Small intestine (tissue), 7 donors: ENCODE measurements around the gene MORC3. TPM values are rescaled to one million over a fixed set of nuclear protein-coding genes. Genes with fewer than 3 reads are reported as not detected.
"Not testable (repeated sequence)": the region's sequence is repeated elsewhere in the genome, so short reads cannot be mapped to it uniquely, and the experiment has no call there.

Experiments
- DNase-seq, 2 donors: peaks; one replicate each; pipeline versions ENCODE4 v3.0.0 to v3.0.0-alpha.2; 2013
- FAIRE-seq: peaks from 2 replicates; lab custom pipeline; 2012; peaks lifted over from hg19 to GRCh38; lab: Jason Lieb, UNC
- H3K27ac ChIP-seq, 3 donors: one replicate each; pipeline ENCODE4 v1.5.1; 2013; ENCODE audit warnings: low read length in 2 of 3, mild to moderate bottlenecking in 2 of 3, control low read depth in 1 of 3, inconsistent platforms in 1 of 3, low read depth in 1 of 3, moderate library complexity in 1 of 3
- H3K27me3 ChIP-seq, 3 donors: one replicate each; pipeline ENCODE4 v1.6.1; 2013; ENCODE audit warnings: low read length in 3 of 3, inconsistent platforms in 1 of 3; ENCODE audit not compliant: control insufficient read depth in 3 of 3, insufficient read depth in 3 of 3
- H3K36me3 ChIP-seq, 3 donors: one replicate each; pipeline ENCODE4 v1.6.1; 2013; ENCODE audit warnings: low read length in 3 of 3, inconsistent platforms in 1 of 3, low read depth in 1 of 3, mild to moderate bottlenecking in 1 of 3, moderate library complexity in 1 of 3; ENCODE audit not compliant: control insufficient read depth in 3 of 3, insufficient read depth in 2 of 3
- H3K4me1 ChIP-seq, 3 donors: one replicate each; pipeline ENCODE4 v1.6.1; 2013; ENCODE audit warnings: low read length in 2 of 3, inconsistent platforms in 1 of 3, low read depth in 1 of 3, mild to moderate bottlenecking in 1 of 3, moderate library complexity in 1 of 3; ENCODE audit not compliant: control insufficient read depth in 3 of 3, insufficient read depth in 2 of 3
- H3K4me3 ChIP-seq, 3 donors: one replicate each; pipeline ENCODE4 v1.5.1; 2013; ENCODE audit warnings: low read length in 3 of 3, control low read depth in 1 of 3, inconsistent platforms in 1 of 3, low read depth in 1 of 3, mild to moderate bottlenecking in 1 of 3, moderate library complexity in 1 of 3
- H3K9me3 ChIP-seq, 2 donors: one replicate each; pipeline ENCODE4 v1.6.1; 2013; ENCODE audit warnings: low read depth in 1 of 2, low read length in 1 of 2; ENCODE audit not compliant: control insufficient read depth in 2 of 2, insufficient read depth in 1 of 2
- WGBS, 3 donors: extraction: QIAGEN DNeasy Blood & Tissue Kit; methylation state at CpG; one replicate each; pipeline ENCODE4 v1.1.7; 2013; 5-methylcytosine and 5-hydroxymethylcytosine counted together
- polyA plus RNA-seq, 4 donors: library from polyadenylated mRNA; stranded (reverse) in 3 of 4; unstranded in 1 of 4; fragments of 200-250 nt in 3 of 4; fragments of 120-200 nt in 1 of 4; gene quantifications; one replicate each; pipeline versions ENCODE4 v1.2.1 to v1.2.3, GENCODE V29; 2013
- donor health status: healthy with polysubstance abuse.
- donor health status: control.
- donor health status: control.
- donor health status: Bipolar disorder and iron deficiency.
- donor health status: healthy.

MORC3 gene
- polyA plus RNA-seq, 4 donors: 8.6 to 27.5 (median 10.4) TPM

- Histone ChIP-seq H3K4me1 (no peaks in the 10 kb centered on the region), H3K36me3 (peaks cover 0 to 4% (median 0%) of the 10 kb centered on the region in 3 donors), H3K4me3 (peak overlapping the region in 1 of 3 donors; percentile 54), H3K9me3 (no peaks in the 10 kb centered on the region), H3K27ac (no peak overlapping the region), H3K27me3 (no peaks in the 10 kb centered on the region)
- no peak for FAIRE-seq
- 34 to 38% (median 35%) methylated on average over 8 of the region's 8 CpGs for WGBS, 3 donors
- no peak for DNase-seq
Measured at GRCh38 chr21:36384885-36385232, 64.9 kb downstream of the MORC3 start.

- DNase-seq (peak; percentile 78 to 89), FAIRE-seq (no peak)
- Histone ChIP-seq H3K9me3 (no peaks in the 10 kb centered on the region), H3K4me1 (no peaks in the 10 kb centered on the region), H3K27ac (peak within 1 kb of the TSS in 1 of 3 donors; percentile 16), H3K36me3 (peaks cover 0 to 4% (median 0%) of the 10 kb centered on the region in 3 donors), H3K4me3 (peak within 1 kb of the TSS; percentile 53 to 63 (median 54)), H3K27me3 (no peaks in the 10 kb centered on the region)
- 0 to 1% (median 1%) methylated on average over 54 to 77 of the region's 77 CpGs for WGBS, 3 donors
Measured at GRCh38 chr21:36385233-36386030, 65.4 kb downstream of the MORC3 start, which contains the start of gene CHAF1B. Gene CHAF1B, plus strand, starts transcription at chr21:36385392. Its CDS starts 745 bp downstream, at chr21:36386137.

GRCh38 chr21:36386031-36386642, 66.1 kb downstream of the MORC3 start:
- no peaks in the 10 kb centered on the region for H3K27me3 ChIP-seq
- H3K27ac ChIP-seq: no peak overlapping the region
- no peaks in the 10 kb centered on the region for H3K4me1 ChIP-seq
- 71 to 77% (median 73%) methylated on average over 21 of the region's 21 CpGs for WGBS, 3 donors
- FAIRE-seq: no peak
- no peak for DNase-seq
- peaks cover 0 to 4% (median 3%) of the 10 kb centered on the region in 3 donors for H3K36me3 ChIP-seq
- H3K9me3 ChIP-seq: no peaks in the 10 kb centered on the region
- peak overlapping the region in 2 of 3 donors; percentile 54 to 63 for H3K4me3 ChIP-seq

GRCh38 chr21:36388096-36388495, 68.1 kb downstream of the MORC3 start:
- no peaks in the 10 kb centered on the region for H3K27me3 ChIP-seq
- no peaks in the 10 kb centered on the region for H3K9me3 ChIP-seq
- FAIRE-seq: no peak
- 93 to 98% (median 95%) methylated on average over 6 of the region's 6 CpGs for WGBS, 3 donors
- no peak overlapping the region for H3K4me3 ChIP-seq
- H3K27ac ChIP-seq: no peak overlapping the region
- no peaks in the 10 kb centered on the region for H3K4me1 ChIP-seq
- no peak for DNase-seq
- H3K36me3 ChIP-seq: peaks cover 0 to 8% (median 3%) of the 10 kb centered on the region in 3 donors

GRCh38 chr21:36388835-36389234, 68.8 kb downstream of the MORC3 start:
- Histone ChIP-seq H3K27me3 (no peaks in the 10 kb centered on the region), H3K27ac (no peak overlapping the region), H3K4me3 (no peak overlapping the region), H3K36me3 (peaks cover 0 to 8% (median 3%) of the 10 kb centered on the region in 3 donors), H3K9me3 (no peaks in the 10 kb centered on the region), H3K4me1 (no peaks in the 10 kb centered on the region)
- 76 to 91% (median 81%) methylated on average over 10 of the region's 10 CpGs for WGBS, 3 donors
- DNase-seq (no peak), FAIRE-seq (no peak)

GRCh38 chr21:36391649-36392048, 71.7 kb downstream of the MORC3 start:
- not testable (repeated sequence) for H3K4me1 ChIP-seq, H3K27me3 ChIP-seq, FAIRE-seq, H3K9me3 ChIP-seq, H3K4me3 ChIP-seq, H3K27ac ChIP-seq, DNase-seq
- peaks cover 0 to 10% (median 3%) of the 10 kb centered on the region in 3 donors for H3K36me3 ChIP-seq
- 98 to 99% (median 98%) methylated on average over 5 of the region's 6 CpGs for whole genome bisulfite sequencing, 3 donors

- FAIRE-seq (no peak), DNase-seq (no peak)
- Histone ChIP-seq H3K9me3 (no peaks in the 10 kb centered on the region), H3K36me3 (peaks cover 0 to 8% (median 3%) of the 10 kb centered on the region in 3 donors), H3K4me3 (no peak overlapping the region), H3K27ac (no peak overlapping the region), H3K4me1 (no peaks in the 10 kb centered on the region), H3K27me3 (no peaks in the 10 kb centered on the region)
- WGBS, 3 donors: 93 to 97% (median 94%) methylated on average over 6 of the region's 6 CpGs
Measured at GRCh38 chr21:36395353-36396111, 75.5 kb downstream of the MORC3 start.

DNA sequence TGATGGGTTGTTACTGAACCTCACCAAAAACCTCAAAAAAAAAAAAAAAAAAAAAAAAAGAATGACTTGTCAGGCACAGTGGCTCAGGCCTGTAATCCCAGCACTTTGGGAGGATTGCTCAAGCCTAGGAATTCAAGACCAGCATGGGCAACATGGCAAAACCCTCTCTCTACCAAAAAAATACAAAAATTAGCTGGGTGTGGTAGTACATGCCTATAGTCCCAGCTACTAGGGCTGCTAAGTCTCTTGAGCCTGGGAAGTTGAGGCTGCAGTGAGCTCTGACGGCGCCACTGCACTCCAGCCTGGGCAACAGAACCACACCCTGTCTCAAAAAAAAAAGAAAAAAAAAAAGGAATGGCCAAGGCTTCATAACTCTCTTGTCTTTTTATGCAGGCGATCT, 76.3 kb downstream of the MORC3 start:
- H3K27me3 ChIP-seq: no peaks in the 10 kb centered on the region
- no peak for DNase-seq
- no peaks in the 10 kb centered on the region for H3K4me1 ChIP-seq
- H3K4me3 ChIP-seq: no peak overlapping the region
- H3K9me3 ChIP-seq: no peaks in the 10 kb centered on the region
- peaks cover 0 to 10% (median 0%) of the 10 kb centered on the region in 3 donors for H3K36me3 ChIP-seq
- no peak overlapping the region for H3K27ac ChIP-seq
- no peak for FAIRE-seq
- WGBS, 3 donors: 87 to 94% (median 93%) methylated on average over 3 of the region's 3 CpGs
